Mesothelial cell of epicardium (in vitro differentiated cells): Measurements from ENCODE around the gene UBXN1. TPM values are rescaled to one million over a fixed set of nuclear protein-coding genes. Genes with fewer than 3 reads are reported as not detected.
"Not testable (repeated sequence)": the region's sequence is repeated elsewhere in the genome, so short reads cannot be mapped to it uniquely, and the experiment has no call there.

Source experiments
- DNase-seq, 2 experiments: peaks; one replicate each; pipeline ENCODE4 v3.0.0; 2021; ENCODE audit warnings: low spot score in 2 of 2; ENCODE audit not compliant: unreplicated experiment in 2 of 2
- H3K27ac Mint-ChIP-seq: 2 replicates; pipeline ENCODE4 v1.8.0; 2021; ENCODE audit warnings: mixed read lengths
- H3K27me3 Mint-ChIP-seq: 2 replicates; pipeline ENCODE4 v1.8.0; 2021; ENCODE audit warnings: low read depth, mixed read lengths
- H3K36me3 Mint-ChIP-seq: 2 replicates; pipeline ENCODE4 v1.8.0; 2021; ENCODE audit warnings: mixed read lengths
- H3K4me1 Mint-ChIP-seq: 2 replicates; pipeline ENCODE4 v1.8.0; 2021; ENCODE audit warnings: mixed read lengths
- H3K4me3 Mint-ChIP-seq: 2 replicates; pipeline ENCODE4 v1.8.0; 2021; ENCODE audit warnings: mild to moderate bottlenecking, moderate library complexity, mixed read lengths
- H3K9me3 Mint-ChIP-seq: 2 replicates; pipeline ENCODE4 v1.8.0; 2021; ENCODE audit warnings: mixed read lengths
- total RNA-seq: library from RNA; stranded (reverse); gene quantifications from 3 replicates; pipeline ENCODE4 v1.2.1, GENCODE V29; 2021
- TF ChIP-seq, protein P1 (sequence below): fragments of 200-600 bp; sonication (generic); IDR thresholded peaks from one replicate; pipeline ENCODE4 v1.5.0; 2021; ENCODE audit warnings: antibody characterized with exemption; ENCODE audit not compliant: unreplicated experiment

Gene UBXN1
- total RNA-seq, 1 donor from 2014 or later: 119 TPM

DNA sequence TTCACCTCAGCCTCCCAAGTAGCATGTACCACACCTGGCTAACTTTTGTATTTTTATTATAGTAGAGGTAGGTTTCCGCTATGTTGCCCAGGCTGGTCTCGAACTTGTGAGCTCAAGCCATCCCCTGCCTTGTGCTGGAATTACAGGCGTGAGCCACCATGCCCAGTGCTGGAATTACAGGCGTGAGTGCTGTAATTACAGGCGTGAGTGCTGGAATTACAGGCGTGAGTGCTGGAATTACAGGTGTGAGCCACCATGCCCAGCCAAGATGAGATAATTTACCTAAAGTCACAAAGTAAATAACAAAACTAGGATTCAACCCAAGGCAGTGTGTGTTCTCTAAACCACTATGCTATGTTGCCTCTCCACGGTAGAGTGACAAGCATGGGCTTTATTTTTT is 3.6 kb upstream of the UBXN1 start:
- Mint-ChIP-seq H3K27me3 (no peaks in the 10 kb centered on the region), H3K36me3 (peaks cover 5% of the 10 kb centered on the region), H3K27ac (no peak overlapping the region), H3K9me3 (no peaks in the 10 kb centered on the region), H3K4me1 (peaks cover 22% of the 10 kb centered on the region), H3K4me3 (no peak overlapping the region)
- TF ChIP-seq, protein P1, sequence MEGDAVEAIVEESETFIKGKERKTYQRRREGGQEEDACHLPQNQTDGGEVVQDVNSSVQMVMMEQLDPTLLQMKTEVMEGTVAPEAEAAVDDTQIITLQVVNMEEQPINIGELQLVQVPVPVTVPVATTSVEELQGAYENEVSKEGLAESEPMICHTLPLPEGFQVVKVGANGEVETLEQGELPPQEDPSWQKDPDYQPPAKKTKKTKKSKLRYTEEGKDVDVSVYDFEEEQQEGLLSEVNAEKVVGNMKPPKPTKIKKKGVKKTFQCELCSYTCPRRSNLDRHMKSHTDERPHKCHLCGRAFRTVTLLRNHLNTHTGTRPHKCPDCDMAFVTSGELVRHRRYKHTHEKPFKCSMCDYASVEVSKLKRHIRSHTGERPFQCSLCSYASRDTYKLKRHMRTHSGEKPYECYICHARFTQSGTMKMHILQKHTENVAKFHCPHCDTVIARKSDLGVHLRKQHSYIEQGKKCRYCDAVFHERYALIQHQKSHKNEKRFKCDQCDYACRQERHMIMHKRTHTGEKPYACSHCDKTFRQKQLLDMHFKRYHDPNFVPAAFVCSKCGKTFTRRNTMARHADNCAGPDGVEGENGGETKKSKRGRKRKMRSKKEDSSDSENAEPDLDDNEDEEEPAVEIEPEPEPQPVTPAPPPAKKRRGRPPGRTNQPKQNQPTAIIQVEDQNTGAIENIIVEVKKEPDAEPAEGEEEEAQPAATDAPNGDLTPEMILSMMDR: no peak
- no peak for DNase-seq

DNA sequence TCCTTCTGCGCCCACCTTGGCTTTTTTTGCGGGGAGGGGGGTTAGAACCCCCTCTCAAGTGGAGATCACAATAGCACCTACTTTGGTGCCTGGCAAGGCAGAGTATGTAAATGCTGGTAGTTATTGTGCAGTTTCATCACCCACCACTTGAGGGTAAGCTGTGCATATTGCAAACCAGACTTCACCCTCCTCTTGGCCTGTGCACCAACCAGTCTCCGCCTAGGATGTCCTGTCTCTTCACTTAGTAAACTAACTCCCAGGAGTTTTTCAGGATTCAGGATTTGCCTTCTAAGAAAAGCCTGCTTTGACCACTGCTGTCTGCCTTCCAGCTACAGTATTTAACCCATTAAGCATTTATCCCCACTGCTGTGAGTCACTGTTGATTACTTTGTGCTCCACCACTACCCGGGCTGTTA is 2.0 kb upstream of the UBXN1 start:
- H3K27me3 Mint-ChIP-seq: no peaks in the 10 kb centered on the region
- TF ChIP-seq, protein P1: peak; percentile 43
- H3K36me3 Mint-ChIP-seq: peaks cover 11% of the 10 kb centered on the region
- H3K27ac Mint-ChIP-seq: peak overlapping the region; percentile 67
- no peaks in the 10 kb centered on the region for H3K9me3 Mint-ChIP-seq
- peaks cover 26% of the 10 kb centered on the region for H3K4me1 Mint-ChIP-seq
- no peak for DNase-seq
- peak overlapping the region; percentile 42 for H3K4me3 Mint-ChIP-seq

DNA sequence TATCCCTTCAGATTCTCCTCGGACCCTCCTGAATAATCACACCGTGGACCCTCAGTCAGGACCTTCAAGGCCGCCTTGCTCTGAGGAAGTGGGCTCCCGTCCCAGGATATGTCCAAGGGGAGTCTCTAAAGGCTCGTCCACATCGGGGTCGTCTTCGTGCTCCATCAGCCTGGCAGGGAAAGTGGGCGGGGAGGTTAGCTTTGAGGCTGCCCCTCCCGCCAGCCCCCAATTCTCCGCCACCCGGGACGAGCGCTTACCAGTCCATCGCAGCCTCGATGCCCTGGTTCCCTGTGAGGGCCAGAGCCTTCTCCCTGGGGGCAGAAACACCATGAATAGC is 472 bp downstream of the UBXN1 start:
- TF ChIP-seq, protein P1: no peak
- H3K4me3 Mint-ChIP-seq: peak overlapping the region; percentile 91
- H3K4me1 Mint-ChIP-seq: peaks cover 26% of the 10 kb centered on the region
- H3K27ac Mint-ChIP-seq: peak overlapping the region; percentile 98
- no peak for DNase-seq
- peaks cover 15% of the 10 kb centered on the region for H3K36me3 Mint-ChIP-seq
- H3K27me3 Mint-ChIP-seq: no peaks in the 10 kb centered on the region
- no peaks in the 10 kb centered on the region for H3K9me3 Mint-ChIP-seq

DNA sequence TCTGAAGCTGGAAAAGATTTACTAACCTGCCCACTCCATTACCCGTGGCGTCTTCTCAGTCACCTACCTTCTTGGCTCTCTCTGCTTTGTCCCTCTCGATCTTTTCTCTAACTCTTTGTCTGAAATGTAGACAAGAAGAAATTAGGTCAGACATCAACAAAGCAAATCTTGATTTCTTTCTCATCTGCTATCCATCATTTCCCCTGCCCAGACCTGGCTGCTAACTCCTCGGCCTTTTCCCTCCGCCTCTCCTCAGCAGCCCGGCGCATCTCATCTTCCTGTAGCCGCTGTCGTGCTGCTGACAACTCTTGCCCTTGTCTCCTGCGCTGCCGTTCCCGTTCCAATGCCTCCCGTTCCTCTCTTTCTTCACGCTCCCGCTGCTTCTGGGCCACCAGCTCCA is 1.2 kb downstream of the UBXN1 start:
- Mint-ChIP-seq H3K27ac (peak overlapping the region; percentile 98), H3K4me3 (peak overlapping the region; percentile 91), H3K36me3 (peaks cover 15% of the 10 kb centered on the region), H3K27me3 (no peaks in the 10 kb centered on the region), H3K9me3 (no peaks in the 10 kb centered on the region), H3K4me1 (peaks cover 26% of the 10 kb centered on the region)
- TF ChIP-seq, protein P1: no peak
- no peak for DNase-seq

DNA sequence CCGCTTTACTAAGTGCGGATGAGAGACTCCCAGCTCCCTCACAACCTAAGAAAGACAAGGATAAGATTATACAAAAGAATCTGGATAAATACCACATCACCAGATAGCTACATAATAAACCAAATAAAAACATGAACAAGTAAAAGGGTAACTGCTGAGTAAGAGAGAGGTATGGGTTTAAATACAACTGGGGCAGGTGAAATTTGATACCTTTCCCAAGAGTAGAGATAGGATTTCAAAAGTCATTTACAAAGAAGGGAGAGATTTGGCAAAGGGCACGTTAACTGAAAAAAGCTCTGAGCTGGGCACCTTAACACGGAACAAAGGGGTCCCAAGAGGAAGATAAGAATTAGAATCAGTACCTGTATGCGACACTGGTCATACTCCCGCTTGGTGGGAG is 1.7 kb downstream of the UBXN1 start:
- Mint-ChIP-seq H3K27me3 (no peaks in the 10 kb centered on the region), H3K27ac (no peak overlapping the region), H3K4me3 (peak overlapping the region; percentile 91), H3K9me3 (no peaks in the 10 kb centered on the region), H3K4me1 (peaks cover 27% of the 10 kb centered on the region), H3K36me3 (peaks cover 15% of the 10 kb centered on the region)
- TF ChIP-seq, protein P1: no peak
- no peak for DNase-seq

DNA sequence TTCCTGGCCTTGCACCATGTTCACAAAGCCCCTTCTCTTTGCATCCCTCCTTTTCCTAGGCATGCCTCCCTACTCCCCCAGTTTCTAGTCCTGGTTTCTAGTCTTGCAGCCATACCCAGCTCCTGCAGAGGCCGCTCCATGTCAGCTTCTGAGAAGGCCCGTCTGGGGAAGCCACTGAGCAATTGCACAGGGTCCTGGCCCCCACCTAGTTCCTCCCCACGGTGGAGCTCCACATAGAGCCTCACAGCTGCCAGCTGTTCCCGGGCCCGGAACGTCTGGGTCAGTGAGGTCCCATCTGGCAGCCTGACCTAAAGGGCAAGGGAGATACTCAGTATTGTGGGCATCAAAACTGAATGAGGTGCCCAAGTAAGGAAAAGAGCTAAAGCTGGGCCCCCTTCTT is 2.2 kb downstream of the UBXN1 start:
- no peak overlapping the region for H3K27ac Mint-ChIP-seq

DNA sequence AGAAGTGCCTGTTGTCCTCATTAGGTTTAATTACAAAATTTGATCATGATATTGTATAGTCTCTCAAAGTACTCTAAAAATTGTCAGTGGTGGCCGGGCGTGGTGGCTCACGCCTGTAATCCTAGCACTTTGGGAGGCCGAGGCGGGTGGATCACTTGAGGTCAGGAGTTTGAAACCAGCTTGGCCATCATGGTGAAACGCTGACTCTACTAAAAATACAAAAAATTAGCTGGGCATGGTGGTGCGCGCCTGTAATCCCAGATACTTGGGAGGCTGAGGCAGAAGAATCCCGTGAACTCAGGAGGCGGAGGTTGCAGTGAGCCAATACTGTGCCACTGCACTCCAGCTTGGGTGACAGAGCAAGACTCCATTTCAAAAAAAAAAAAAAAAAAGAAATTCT is 3.5 kb downstream of the UBXN1 start:
- H3K9me3 Mint-ChIP-seq, H3K27ac Mint-ChIP-seq, H3K4me3 Mint-ChIP-seq, DNase-seq, H3K27me3 Mint-ChIP-seq: not testable (repeated sequence)
- peaks cover 33% of the 10 kb centered on the region for H3K4me1 Mint-ChIP-seq
- peaks cover 15% of the 10 kb centered on the region for H3K36me3 Mint-ChIP-seq

More for the DNA sequence above, 2.2 kb downstream of the UBXN1 start:
- Mint-ChIP-seq H3K4me3 (peak overlapping the region; percentile 91), H3K36me3 (peaks cover 15% of the 10 kb centered on the region), H3K4me1 (peaks cover 28% of the 10 kb centered on the region), H3K27me3 (no peaks in the 10 kb centered on the region), H3K9me3 (no peaks in the 10 kb centered on the region)
- DNase-seq: no peak
- TF ChIP-seq, protein P1: no peak
